ENCODE data around the gene UCK2. TPM values are rescaled to one million over a fixed set of nuclear protein-coding genes. Genes with fewer than 3 reads are reported as not detected.

The UCK2 gene
- total and polyA plus RNA-seq, 2 donors (not counting 1 experiment from before 2014, with no cell fraction given) = 8.9 to 11.5 TPM

GRCh38 chr1:165904948-165905347 lies 77.5 kb downstream of the UCK2 start:
- no peaks in the 10 kb centered on the region for H3K79me2 ChIP-seq (ENCODE audit: control insufficient read depth, insufficient read depth, low read length)
- no peak overlapping the region for H3K27ac ChIP-seq (ENCODE audit: low read length in 2 of 2)
- H3K4me3 Mint-ChIP-seq = no peak overlapping the region
- ChIA-PET CTCF (interaction anchor here (3.7 to 4.9 kb wide), 2 partner anchors 9 to 304 kb away, joined by 13 to 30 read pairs; no protein-coding TSS in a partner anchor), POLR2A (no interaction called here)
- TF ChIP-seq EZH2 (IDR thresholded peaks at IDR 0.05; ENCODE audit: borderline replicate concordance, insufficient read depth, low read depth, low read length, poor library complexity, severe bottlenecking) = no peak
- TF ChIP-seq CTCF (IDR thresholded peaks at IDR 0.05) = no peak
- no peaks in the 10 kb centered on the region for H3K9me3 ChIP-seq (ENCODE audit: control extremely low read depth in 1 of 3, control insufficient read depth in 2 of 3, insufficient read depth in 1 of 3, low read length in 2 of 3)
- no peak overlapping the region for H3K4me2 ChIP-seq (replicated peaks; ENCODE audit: low read depth, low read length, poor library complexity, severe bottlenecking)
- DNase-seq (no peak), ATAC-seq (ENCODE audit: low read depth) (no peak)
- peaks cover 0 to 23% of the 10 kb centered on the region in 2 experiments for H3K36me3 ChIP-seq (replicated peaks in 1 of 2; ENCODE audit: control extremely low read depth in 1 of 2, control insufficient read depth in 1 of 2, extremely low read depth in 1 of 2, insufficient read depth in 2 of 2, low read length in 1 of 2)
- no peak overlapping the region for H3K9ac ChIP-seq (ENCODE audit: low read length)
- H3K9me3 Mint-ChIP-seq (ENCODE audit: insufficient read depth) = no peaks in the 10 kb centered on the region
- H4K20me1 ChIP-seq (ENCODE audit: control insufficient read depth, insufficient read depth, low read length, poor library complexity, severe bottlenecking) = no peaks in the 10 kb centered on the region
- H3K27me3 Mint-ChIP-seq = no peaks in the 10 kb centered on the region
- H3K4me3 ChIP-seq (ENCODE audit: control extremely low read depth in 1 of 5, extremely low read depth in 1 of 5, insufficient read depth in 1 of 5, low read depth in 2 of 5, low read length in 4 of 5) = no peak overlapping the region
- no peak overlapping the region for H3K27ac Mint-ChIP-seq
- no peaks in the 10 kb centered on the region for H3K4me1 ChIP-seq (ENCODE audit: control insufficient read depth in 2 of 2, insufficient read depth in 2 of 2, low read length in 2 of 2)
- intact Hi-C loops (cut with micrococcal nuclease) = no loop called here
- H3K4me1 Mint-ChIP-seq = no peaks in the 10 kb centered on the region
- WGBS (ENCODE audit: insufficient coverage) = 29% methylated on average over 1 of the region's 4 CpGs
- H2AFZ ChIP-seq (ENCODE audit: insufficient read depth, low read depth, low read length, poor library complexity, severe bottlenecking) = no peak overlapping the region
- H3K27me3 ChIP-seq (replicated peaks in 1 of 4; ENCODE audit: control extremely low read depth in 1 of 4, control insufficient read depth in 3 of 4, insufficient read depth in 4 of 4, low read length in 3 of 4) = no peaks in the 10 kb centered on the region

GRCh38 chr1:165905853-165906252 lies 78.4 kb downstream of the UCK2 start:
- Mint-ChIP-seq H3K27me3 (no peaks in the 10 kb centered on the region), H3K4me1 (no peaks in the 10 kb centered on the region), H3K27ac (no peak overlapping the region), H3K9me3 (ENCODE audit: insufficient read depth) (no peaks in the 10 kb centered on the region), H3K4me3 (no peak overlapping the region)
- Histone ChIP-seq H2AFZ (ENCODE audit: insufficient read depth, low read depth, low read length, poor library complexity, severe bottlenecking) (no peak overlapping the region), H3K4me3 (ENCODE audit: control extremely low read depth in 1 of 5, extremely low read depth in 1 of 5, insufficient read depth in 1 of 5, low read depth in 2 of 5, low read length in 4 of 5) (no peak overlapping the region), H3K27me3 (replicated peaks in 1 of 4; ENCODE audit: control extremely low read depth in 1 of 4, control insufficient read depth in 3 of 4, insufficient read depth in 4 of 4, low read length in 3 of 4) (no peaks in the 10 kb centered on the region), H3K79me2 (ENCODE audit: control insufficient read depth, insufficient read depth, low read length) (no peaks in the 10 kb centered on the region), H3K27ac (ENCODE audit: low read length in 2 of 2) (no peak overlapping the region), H4K20me1 (ENCODE audit: control insufficient read depth, insufficient read depth, low read length, poor library complexity, severe bottlenecking) (no peaks in the 10 kb centered on the region), H3K4me1 (ENCODE audit: control insufficient read depth in 2 of 2, insufficient read depth in 2 of 2, low read length in 2 of 2) (no peaks in the 10 kb centered on the region), H3K9me3 (ENCODE audit: control extremely low read depth in 1 of 3, control insufficient read depth in 2 of 3, insufficient read depth in 1 of 3, low read length in 2 of 3) (no peaks in the 10 kb centered on the region), H3K9ac (ENCODE audit: low read length) (no peak overlapping the region), H3K36me3 (replicated peaks in 1 of 2; ENCODE audit: control extremely low read depth in 1 of 2, control insufficient read depth in 1 of 2, extremely low read depth in 1 of 2, insufficient read depth in 2 of 2, low read length in 1 of 2) (peaks cover 0 to 25% of the 10 kb centered on the region in 2 experiments), H3K4me2 (replicated peaks; ENCODE audit: low read depth, low read length, poor library complexity, severe bottlenecking) (no peak overlapping the region)
- TF ChIP-seq EZH2 (IDR thresholded peaks at IDR 0.05; ENCODE audit: borderline replicate concordance, insufficient read depth, low read depth, low read length, poor library complexity, severe bottlenecking) = no peak
- no peak for TF ChIP-seq CTCF (IDR thresholded peaks at IDR 0.05)
- intact Hi-C loops (cut with micrococcal nuclease) = no loop called here
- WGBS (ENCODE audit: insufficient coverage) = 80% methylated on average over 1 of the region's 3 CpGs
- CTCF ChIA-PET = interaction anchor here (3.7 to 4.9 kb wide), 2 partner anchors 8 to 305 kb away, joined by 13 to 30 read pairs; no protein-coding TSS in a partner anchor
- ATAC-seq (ENCODE audit: low read depth) = no peak
- DNase-seq = no peak
- POLR2A ChIA-PET = no interaction called here

Data from B cell (primary cell).